Astrocyte (in vitro differentiated cells and primary cell): ENCODE data around the gene ANKRD23. TPM values are rescaled to one million over a fixed set of nuclear protein-coding genes. Genes with fewer than 3 reads are reported as not detected.

ENCODE experiments used
- DNase-seq: peaks from one replicate; pipeline ENCODE4 v3.0.0-alpha.2; 2010; ENCODE audit warnings: low read depth
- FAIRE-seq: peaks from 2 replicates; lab custom pipeline; 2011; peaks lifted over from hg19 to GRCh38; lab: Jason Lieb, UNC
- H2AFZ ChIP-seq: 2 replicates; pipeline ENCODE4 v1.6.0; 2012; ENCODE audit warnings: low read depth, low read length, inconsistent platforms
- H3K27ac ChIP-seq: 2 replicates; pipeline ENCODE4 v1.5.1; 2011; ENCODE audit warnings: low read depth, low read length, inconsistent platforms
- H3K27me3 ChIP-seq: 2 replicates; pipeline ENCODE4 v1.6.0; 2011; ENCODE audit warnings: low read length, inconsistent platforms; ENCODE audit not compliant: insufficient read depth
- H3K36me3 ChIP-seq: 2 replicates; pipeline ENCODE4 v1.5.1; 2011; ENCODE audit warnings: low read length, inconsistent platforms; ENCODE audit not compliant: insufficient read depth
- H3K4me1 ChIP-seq: 2 replicates; pipeline ENCODE4 v1.5.1; 2011; ENCODE audit warnings: low read length, inconsistent platforms; ENCODE audit not compliant: insufficient read depth
- H3K4me2 ChIP-seq: 2 replicates; pipeline ENCODE4 v1.6.0; 2012; ENCODE audit warnings: low read length, inconsistent platforms
- H3K4me3 ChIP-seq: 2 replicates; pipeline ENCODE4 v1.5.1; 2011; ENCODE audit warnings: low read depth, mild to moderate bottlenecking, low read length, inconsistent platforms; ENCODE audit not compliant: insufficient read depth
- H3K79me2 ChIP-seq: 2 replicates; pipeline ENCODE4 v1.6.0; 2012; ENCODE audit warnings: mild to moderate bottlenecking, low read length, inconsistent platforms; ENCODE audit not compliant: insufficient read depth
- H3K9ac ChIP-seq: 2 replicates; pipeline ENCODE4 v1.6.0; 2012; ENCODE audit warnings: mild to moderate bottlenecking, low read length, inconsistent platforms
- H3K9me3 ChIP-seq: 2 replicates; pipeline ENCODE4 v1.5.1; 2012; ENCODE audit warnings: low read depth, mild to moderate bottlenecking, low read length, inconsistent platforms; ENCODE audit not compliant: insufficient read depth
- H4K20me1 ChIP-seq: 2 replicates; pipeline ENCODE4 v1.6.0; 2012; ENCODE audit warnings: low read length, inconsistent platforms; ENCODE audit not compliant: insufficient read depth
- H3K27ac Mint-ChIP-seq: one replicate; pipeline ENCODE4 v1.8.0; 2021; ENCODE audit warnings: mild to moderate bottlenecking, mixed read lengths; ENCODE audit not compliant: unreplicated experiment
- H3K27me3 Mint-ChIP-seq: one replicate; pipeline ENCODE4 v1.8.0; 2021; ENCODE audit warnings: low read depth, mixed read lengths; ENCODE audit not compliant: unreplicated experiment
- H3K36me3 Mint-ChIP-seq: one replicate; pipeline ENCODE4 v1.8.0; 2021; ENCODE audit warnings: low read depth, mixed read lengths; ENCODE audit not compliant: unreplicated experiment
- H3K4me1 Mint-ChIP-seq: one replicate; pipeline ENCODE4 v1.8.0; 2021; ENCODE audit warnings: low read depth, mixed read lengths; ENCODE audit not compliant: unreplicated experiment
- H3K4me3 Mint-ChIP-seq: one replicate; pipeline ENCODE4 v1.8.0; 2021; ENCODE audit warnings: mild to moderate bottlenecking, moderate library complexity, mixed read lengths; ENCODE audit not compliant: unreplicated experiment
- H3K9me3 Mint-ChIP-seq: one replicate; pipeline ENCODE4 v1.8.0; 2021; ENCODE audit warnings: mild to moderate bottlenecking, mixed read lengths; ENCODE audit not compliant: unreplicated experiment
- EZH2 ChIP-seq: IDR thresholded peaks from 2 replicates; pipeline ENCODE4 v1.6.1; 2012; ENCODE audit warnings: mild to moderate bottlenecking, low read length, inconsistent platforms; ENCODE audit not compliant: insufficient read depth
- total RNA-seq: library from RNA; stranded (reverse); gene quantifications from 2 replicates; pipeline ENCODE4 v1.2.1, GENCODE V29; 2021
- TF ChIP-seq, protein P1 (sequence below): IDR thresholded peaks from 2 replicates; pipeline ENCODE4 v1.5.1; 2011; ENCODE audit warnings: low read depth, mild to moderate bottlenecking, inconsistent platforms, low read length, moderate library complexity; ENCODE audit not compliant: insufficient read depth

Gene ANKRD23
- total RNA-seq, 1 donor from 2014 or later: 2.5 TPM

DNA sequence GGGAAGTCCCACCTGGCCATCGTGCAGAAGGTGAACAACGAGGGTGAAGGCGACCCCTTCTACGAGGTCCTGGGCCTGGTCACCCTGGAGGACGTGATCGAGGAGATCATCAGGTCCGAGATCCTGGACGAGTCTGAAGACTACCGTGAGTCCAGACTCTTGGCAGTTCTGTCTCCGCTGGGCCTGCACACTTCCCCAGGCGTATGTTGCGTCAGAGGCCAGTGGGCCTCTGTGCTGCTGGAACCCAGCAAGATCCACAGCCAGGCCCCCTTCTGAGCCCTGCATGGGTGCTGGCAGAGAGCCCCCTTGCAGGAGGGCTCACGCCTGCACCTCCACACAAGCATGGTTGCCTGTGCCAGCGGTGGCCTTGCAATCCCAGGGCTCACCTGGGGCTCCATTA is 18.8 kb downstream of the ANKRD23 start:
- Mint-ChIP-seq H3K27me3 (peaks cover 3% of the 10 kb centered on the region), H3K9me3 (no peaks in the 10 kb centered on the region), H3K4me1 (peaks cover 4% of the 10 kb centered on the region), H3K4me3 (no peak overlapping the region), H3K36me3 (peaks cover 8% of the 10 kb centered on the region), H3K27ac (no peak overlapping the region)
- H3K9me3 ChIP-seq: no peaks in the 10 kb centered on the region
- DNase-seq: no peak
- no peaks in the 10 kb centered on the region for H3K36me3 ChIP-seq
- no peak overlapping the region for H3K4me3 ChIP-seq
- H3K27ac ChIP-seq: no peak overlapping the region
- no peak for TF ChIP-seq EZH2
- TF ChIP-seq, protein P1, sequence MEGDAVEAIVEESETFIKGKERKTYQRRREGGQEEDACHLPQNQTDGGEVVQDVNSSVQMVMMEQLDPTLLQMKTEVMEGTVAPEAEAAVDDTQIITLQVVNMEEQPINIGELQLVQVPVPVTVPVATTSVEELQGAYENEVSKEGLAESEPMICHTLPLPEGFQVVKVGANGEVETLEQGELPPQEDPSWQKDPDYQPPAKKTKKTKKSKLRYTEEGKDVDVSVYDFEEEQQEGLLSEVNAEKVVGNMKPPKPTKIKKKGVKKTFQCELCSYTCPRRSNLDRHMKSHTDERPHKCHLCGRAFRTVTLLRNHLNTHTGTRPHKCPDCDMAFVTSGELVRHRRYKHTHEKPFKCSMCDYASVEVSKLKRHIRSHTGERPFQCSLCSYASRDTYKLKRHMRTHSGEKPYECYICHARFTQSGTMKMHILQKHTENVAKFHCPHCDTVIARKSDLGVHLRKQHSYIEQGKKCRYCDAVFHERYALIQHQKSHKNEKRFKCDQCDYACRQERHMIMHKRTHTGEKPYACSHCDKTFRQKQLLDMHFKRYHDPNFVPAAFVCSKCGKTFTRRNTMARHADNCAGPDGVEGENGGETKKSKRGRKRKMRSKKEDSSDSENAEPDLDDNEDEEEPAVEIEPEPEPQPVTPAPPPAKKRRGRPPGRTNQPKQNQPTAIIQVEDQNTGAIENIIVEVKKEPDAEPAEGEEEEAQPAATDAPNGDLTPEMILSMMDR: no peak
- no peak for FAIRE-seq
- no peak overlapping the region for H2AFZ ChIP-seq
- no peak overlapping the region for H3K4me2 ChIP-seq
- H3K9ac ChIP-seq: no peak overlapping the region
- peaks cover 3% of the 10 kb centered on the region for H3K4me1 ChIP-seq
- peaks cover 3% of the 10 kb centered on the region for H3K79me2 ChIP-seq
- H3K27me3 ChIP-seq: no peaks in the 10 kb centered on the region
- H4K20me1 ChIP-seq: peaks cover 38% of the 10 kb centered on the region

DNA sequence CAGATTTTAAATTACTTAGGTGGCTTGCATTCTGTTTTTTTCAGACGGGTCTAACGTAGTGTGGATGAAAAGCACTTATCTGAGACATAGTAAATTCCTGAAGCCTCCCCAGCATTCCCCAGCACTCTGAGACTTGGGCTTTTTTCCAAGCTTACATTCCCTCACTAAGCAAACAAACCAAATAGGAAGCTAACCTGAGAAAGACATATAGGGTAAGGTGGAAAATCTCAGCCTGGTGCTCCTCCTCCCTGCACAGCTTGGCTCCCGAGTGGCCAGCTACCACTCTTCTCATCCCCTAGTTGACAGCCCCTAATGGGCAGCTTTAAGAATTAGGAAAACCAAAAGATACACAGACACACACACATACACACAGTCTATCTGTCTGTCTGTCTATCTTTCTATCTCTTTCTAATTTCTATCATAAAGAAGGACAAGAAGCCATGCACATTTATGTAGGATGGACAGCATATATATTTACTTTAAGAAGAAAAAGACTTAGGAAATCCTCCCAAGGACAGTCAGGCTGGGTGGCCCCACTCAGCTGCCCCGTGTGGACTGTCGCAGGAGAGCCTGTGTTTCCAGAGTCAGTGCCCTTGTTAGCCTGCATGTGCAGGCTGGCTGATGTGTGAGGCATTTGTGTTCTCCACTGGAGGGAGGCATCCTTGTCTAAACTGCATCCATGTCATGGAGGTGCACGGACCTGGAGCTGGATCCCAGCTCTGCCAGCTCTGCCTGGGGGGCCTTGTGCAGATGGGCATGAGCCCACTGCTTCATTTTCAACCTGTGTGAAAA is 19.5 kb downstream of the ANKRD23 start:
- Histone ChIP-seq H3K4me1 (peaks cover 3% of the 10 kb centered on the region), H2AFZ (no peak overlapping the region), H3K27me3 (no peaks in the 10 kb centered on the region), H3K9ac (no peak overlapping the region), H3K4me2 (no peak overlapping the region), H4K20me1 (peaks cover 46% of the 10 kb centered on the region), H3K36me3 (no peaks in the 10 kb centered on the region), H3K4me3 (no peak overlapping the region), H3K79me2 (peaks cover 3% of the 10 kb centered on the region), H3K27ac (no peak overlapping the region), H3K9me3 (no peaks in the 10 kb centered on the region)
- Mint-ChIP-seq H3K36me3 (peaks cover 9% of the 10 kb centered on the region), H3K4me1 (peaks cover 4% of the 10 kb centered on the region), H3K27ac (no peak overlapping the region), H3K27me3 (peaks cover 6% of the 10 kb centered on the region), H3K9me3 (no peaks in the 10 kb centered on the region), H3K4me3 (no peak overlapping the region)
- FAIRE-seq (no peak), DNase-seq (peak; percentile 65)
- no peak for TF ChIP-seq EZH2
- TF ChIP-seq, protein P1: no peak

- H3K4me2 ChIP-seq: no peak overlapping the region
- no peak overlapping the region for H3K4me3 ChIP-seq
- H3K27ac ChIP-seq: no peak overlapping the region
- no peaks in the 10 kb centered on the region for H3K27me3 ChIP-seq
- DNase-seq (no peak), FAIRE-seq (no peak)
- no peak for TF ChIP-seq EZH2
- TF ChIP-seq, protein P1: no peak
- peaks cover 3% of the 10 kb centered on the region for H3K4me1 ChIP-seq
- no peak overlapping the region for H2AFZ ChIP-seq
- Mint-ChIP-seq H3K36me3 (peaks cover 6% of the 10 kb centered on the region), H3K27ac (no peak overlapping the region), H3K9me3 (no peaks in the 10 kb centered on the region), H3K4me3 (no peak overlapping the region), H3K4me1 (peaks cover 4% of the 10 kb centered on the region), H3K27me3 (peaks cover 7% of the 10 kb centered on the region)
- no peaks in the 10 kb centered on the region for H3K36me3 ChIP-seq
- H3K79me2 ChIP-seq: peaks cover 7% of the 10 kb centered on the region
- H4K20me1 ChIP-seq: peaks cover 56% of the 10 kb centered on the region
- H3K9me3 ChIP-seq: no peaks in the 10 kb centered on the region
- no peak overlapping the region for H3K9ac ChIP-seq
Observed at GRCh38 chr2:96823198-96823597, 20.6 kb downstream of the ANKRD23 start.
